ENCODE results near the gene DOCK2. TPM values are rescaled to one million over a fixed set of nuclear protein-coding genes. Genes with fewer than 3 reads are reported as not detected.
A peak's percentile ranks its signal among the peaks of the same experiment; 100 is the strongest.

DOCK2 gene
- total and polyA plus RNA-seq, 2 donors (not counting 3 experiments of a cell fraction or from before 2014, with no cell fraction given) = 0.62 to 4.8 TPM

GRCh38 chr5:169934990-169935389, 297.9 kb downstream of the DOCK2 start:
- DNase-seq (ENCODE audit: low read depth, low spot score) = no peak
- BruUV-seq (replicated peaks) = no TSS peak
- Histone ChIP-seq H3K4me3 (replicated peaks in 1 of 3; ENCODE audit: insufficient read depth in 1 of 3, low read depth in 1 of 3, low read length in 3 of 3) (no peak overlapping the region), H3K79me2 (ENCODE audit: control insufficient read depth, insufficient read depth, low read length) (peaks cover 4% of the 10 kb centered on the region), H3K9ac (replicated peaks; ENCODE audit: extremely low read depth, insufficient read depth, low read length) (no peak overlapping the region), H3K9me3 (replicated peaks; ENCODE audit: control insufficient read depth, insufficient read depth, low read length) (no peaks in the 10 kb centered on the region), H2AFZ (ENCODE audit: low read depth, low read length) (no peak overlapping the region), H3K4me2 (ENCODE audit: insufficient read depth, low read length) (no peak overlapping the region), H3K9me1 (replicated peaks; ENCODE audit: control insufficient read depth, extremely low read depth, insufficient read depth, low read length) (no peaks in the 10 kb centered on the region), H3K36me3 (ENCODE audit: control insufficient read depth in 2 of 2, extremely low read depth in 1 of 2, insufficient read depth in 2 of 2, low read length in 2 of 2) (peaks cover 0 to 4% of the 10 kb centered on the region in 2 experiments), H3K4me1 (ENCODE audit: control insufficient read depth, extremely low read depth, insufficient read depth, low read length) (peaks cover 9% of the 10 kb centered on the region), H3K27ac (ENCODE audit: insufficient read depth, low read depth, low read length) (no peak overlapping the region), H4K20me1 (replicated peaks; ENCODE audit: control insufficient read depth, extremely low read depth, insufficient read depth, low read length) (no peaks in the 10 kb centered on the region), H3K27me3 (ENCODE audit: control insufficient read depth in 2 of 2, insufficient read depth in 2 of 2, low read length in 2 of 2) (no peaks in the 10 kb centered on the region)
- dilution Hi-C loops (cut with MboI; ENCODE audit: extremely low pct_ligation_motif_present, low sequenced_read_pairs) = no loop called here
- no peak for FAIRE-seq
- ChIA-PET CTCF (interaction anchor here (1.1 to 3.5 kb wide), 3 partner anchors 9 to 45 kb away, joined by 3 to 18 read pairs (median 3); partner anchors contain the start of gene INSYN2B), POLR2A (no interaction called here)
- no peak for TF ChIP-seq EZH2 (IDR thresholded peaks at IDR 0.05; ENCODE audit: borderline replicate concordance, low read depth, low read length, severe bottlenecking)
- TF ChIP-seq FOS (IDR thresholded peaks at IDR 0.05; ENCODE audit: borderline replicate concordance, insufficient read depth, low read length) = no peak
- TF ChIP-seq JUN (IDR thresholded peaks at IDR 0.05; ENCODE audit: borderline replicate concordance, insufficient read depth, insufficient read length, low read depth) = no peak
- TF ChIP-seq MYC (IDR thresholded peaks at IDR 0.05; ENCODE audit: low read depth, low read length) = no peak
- intact Hi-C loops (cut with micrococcal nuclease) = loop anchor here (1.0 kb wide), 1 partner anchor 45 kb away; the partner anchor contains the start of gene INSYN2B

- BruUV-seq (replicated peaks) = no TSS peak
- H3K79me2 ChIP-seq (ENCODE audit: control insufficient read depth, insufficient read depth, low read length) = peaks cover 5% of the 10 kb centered on the region
Observed at GRCh38 chr5:169935762-169936161, 298.7 kb downstream of the DOCK2 start.

More at GRCh38 chr5:169935762-169936161, 298.7 kb downstream of the DOCK2 start:
- H3K9me1 ChIP-seq (replicated peaks; ENCODE audit: control insufficient read depth, extremely low read depth, insufficient read depth, low read length) = no peaks in the 10 kb centered on the region
- peak overlapping the region; percentile 1 for H3K4me2 ChIP-seq (ENCODE audit: insufficient read depth, low read length)
- dilution Hi-C loops (cut with MboI; ENCODE audit: extremely low pct_ligation_motif_present, low sequenced_read_pairs) (no loop called here), intact Hi-C loops (cut with micrococcal nuclease) (loop anchor here (1.0 kb wide), 1 partner anchor 45 kb away; the partner anchor contains the start of gene INSYN2B)
- no peak for TF ChIP-seq MYC (IDR thresholded peaks at IDR 0.05; ENCODE audit: low read depth, low read length)
- no peaks in the 10 kb centered on the region for H3K9me3 ChIP-seq (replicated peaks; ENCODE audit: control insufficient read depth, insufficient read depth, low read length)
- no peak overlapping the region for H3K27ac ChIP-seq (ENCODE audit: insufficient read depth, low read depth, low read length)
- H3K4me1 ChIP-seq (ENCODE audit: control insufficient read depth, extremely low read depth, insufficient read depth, low read length) = peaks cover 9% of the 10 kb centered on the region
- CTCF ChIA-PET = interaction anchor here (1.1 to 3.5 kb wide), 5 partner anchors 10 to 233 kb away, joined by 3 to 18 read pairs (median 3); partner anchors contain the start of gene INSYN2B
- no peak overlapping the region for H3K9ac ChIP-seq (replicated peaks; ENCODE audit: extremely low read depth, insufficient read depth, low read length)
- POLR2A ChIA-PET = no interaction called here
- no peak for FAIRE-seq
- H3K4me3 ChIP-seq (replicated peaks in 1 of 3; ENCODE audit: insufficient read depth in 1 of 3, low read depth in 1 of 3, low read length in 3 of 3) = no peak overlapping the region
- DNase-seq (ENCODE audit: low read depth, low spot score) = no peak
- no peak overlapping the region for H2AFZ ChIP-seq (ENCODE audit: low read depth, low read length)
- H3K36me3 ChIP-seq (ENCODE audit: control insufficient read depth in 2 of 2, extremely low read depth in 1 of 2, insufficient read depth in 2 of 2, low read length in 2 of 2) = peaks cover 0 to 4% of the 10 kb centered on the region in 2 experiments
- H4K20me1 ChIP-seq (replicated peaks; ENCODE audit: control insufficient read depth, extremely low read depth, insufficient read depth, low read length) = no peaks in the 10 kb centered on the region
- no peaks in the 10 kb centered on the region for H3K27me3 ChIP-seq (ENCODE audit: control insufficient read depth in 2 of 2, insufficient read depth in 2 of 2, low read length in 2 of 2)
